Measurements from ENCODE around the gene TTC19. TPM values are rescaled to one million over a fixed set of nuclear protein-coding genes. Genes with fewer than 3 reads are reported as not detected.

TTC19 gene
- total and polyA plus RNA-seq, 2 experiments from 2014 or later: 31.8 to 46.5 TPM

DNA sequence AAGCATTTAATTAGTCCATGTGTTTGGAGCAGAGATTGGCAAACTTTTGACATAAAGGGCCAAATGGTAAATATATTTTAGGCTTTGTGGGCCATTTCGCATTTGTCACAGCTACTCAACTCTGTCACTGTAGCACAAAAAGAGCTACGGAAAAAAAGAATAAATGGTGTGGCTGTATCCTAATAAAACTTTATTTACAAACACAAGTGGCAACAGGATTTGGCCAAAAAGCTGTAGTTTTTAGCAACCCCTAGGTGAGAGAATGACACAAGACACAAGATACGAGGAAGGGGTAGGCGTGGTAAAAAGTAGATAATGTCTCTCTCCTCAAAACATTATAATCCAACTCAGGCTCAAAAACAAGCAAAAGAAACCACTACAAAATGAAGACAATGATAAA, 66.5 kb downstream of the TTC19 start:
- H3K4me2 ChIP-seq: no peak overlapping the region
- no peak overlapping the region for H3K4me3 ChIP-seq
- no peaks in the 10 kb centered on the region for H3K27me3 ChIP-seq
- no peaks in the 10 kb centered on the region for H4K20me1 ChIP-seq (ENCODE audit: insufficient read depth, poor library complexity, severe bottlenecking)
- H3K27ac ChIP-seq: no peak overlapping the region
- H3K9me3 ChIP-seq (ENCODE audit: low read depth): no peaks in the 10 kb centered on the region
- peaks cover 10% of the 10 kb centered on the region for H3K36me3 ChIP-seq (replicated peaks; ENCODE audit: insufficient read depth, low read depth)
- H2AFZ ChIP-seq: no peak overlapping the region
- no peaks in the 10 kb centered on the region for H3K9me2 ChIP-seq (replicated peaks; ENCODE audit: insufficient read depth)
- 98% methylated on average over 4 of the region's 4 CpGs for WGBS (ENCODE audit: low lambda C conversion rate, missing lambda C conversion rate)
- no peak for DNase-seq (ENCODE audit: low spot score)
- no peak for TF ChIP-seq EZH2 (IDR thresholded peaks at IDR 0.05; ENCODE audit: borderline replicate concordance)
- TF ChIP-seq, protein P1, sequence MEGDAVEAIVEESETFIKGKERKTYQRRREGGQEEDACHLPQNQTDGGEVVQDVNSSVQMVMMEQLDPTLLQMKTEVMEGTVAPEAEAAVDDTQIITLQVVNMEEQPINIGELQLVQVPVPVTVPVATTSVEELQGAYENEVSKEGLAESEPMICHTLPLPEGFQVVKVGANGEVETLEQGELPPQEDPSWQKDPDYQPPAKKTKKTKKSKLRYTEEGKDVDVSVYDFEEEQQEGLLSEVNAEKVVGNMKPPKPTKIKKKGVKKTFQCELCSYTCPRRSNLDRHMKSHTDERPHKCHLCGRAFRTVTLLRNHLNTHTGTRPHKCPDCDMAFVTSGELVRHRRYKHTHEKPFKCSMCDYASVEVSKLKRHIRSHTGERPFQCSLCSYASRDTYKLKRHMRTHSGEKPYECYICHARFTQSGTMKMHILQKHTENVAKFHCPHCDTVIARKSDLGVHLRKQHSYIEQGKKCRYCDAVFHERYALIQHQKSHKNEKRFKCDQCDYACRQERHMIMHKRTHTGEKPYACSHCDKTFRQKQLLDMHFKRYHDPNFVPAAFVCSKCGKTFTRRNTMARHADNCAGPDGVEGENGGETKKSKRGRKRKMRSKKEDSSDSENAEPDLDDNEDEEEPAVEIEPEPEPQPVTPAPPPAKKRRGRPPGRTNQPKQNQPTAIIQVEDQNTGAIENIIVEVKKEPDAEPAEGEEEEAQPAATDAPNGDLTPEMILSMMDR (IDR thresholded peaks at IDR 0.05; ENCODE audit: poor library complexity): no peak
- TF ChIP-seq EZH2phosphoT487 (IDR thresholded peaks at IDR 0.05; ENCODE audit: low read depth, severe bottlenecking, unreplicated experiment): no peak
- peaks cover 4% of the 10 kb centered on the region for H3K79me2 ChIP-seq
- H3K4me1 ChIP-seq (ENCODE audit: insufficient read depth): no peaks in the 10 kb centered on the region

GRCh38 chr17:16068323-16068722, 68.7 kb downstream of the TTC19 start:
- Histone ChIP-seq H3K9me3 (ENCODE audit: low read depth) (no peaks in the 10 kb centered on the region), H3K4me1 (ENCODE audit: insufficient read depth) (no peaks in the 10 kb centered on the region), H3K4me3 (no peak overlapping the region), H2AFZ (no peak overlapping the region), H3K27me3 (no peaks in the 10 kb centered on the region), H3K4me2 (no peak overlapping the region), H4K20me1 (ENCODE audit: insufficient read depth, poor library complexity, severe bottlenecking) (no peaks in the 10 kb centered on the region), H3K36me3 (replicated peaks; ENCODE audit: insufficient read depth, low read depth) (peaks cover 10% of the 10 kb centered on the region), H3K9me2 (replicated peaks; ENCODE audit: insufficient read depth) (no peaks in the 10 kb centered on the region), H3K79me2 (peaks cover 4% of the 10 kb centered on the region), H3K27ac (no peak overlapping the region)
- DNase-seq (ENCODE audit: low spot score): no peak
- TF ChIP-seq EZH2 (IDR thresholded peaks at IDR 0.05; ENCODE audit: borderline replicate concordance) (no peak), EZH2phosphoT487 (IDR thresholded peaks at IDR 0.05; ENCODE audit: low read depth, severe bottlenecking, unreplicated experiment) (no peak)
- TF ChIP-seq, protein P1 (IDR thresholded peaks at IDR 0.05; ENCODE audit: poor library complexity): no peak

GRCh38 chr17:16072031-16072430, 72.4 kb downstream of the TTC19 start:
- Histone ChIP-seq H3K27ac (no peak overlapping the region), H4K20me1 (ENCODE audit: insufficient read depth, poor library complexity, severe bottlenecking) (no peaks in the 10 kb centered on the region), H3K4me3 (no peak overlapping the region), H2AFZ (no peak overlapping the region), H3K79me2 (peaks cover 2% of the 10 kb centered on the region), H3K9me2 (replicated peaks; ENCODE audit: insufficient read depth) (no peaks in the 10 kb centered on the region), H3K4me1 (ENCODE audit: insufficient read depth) (no peaks in the 10 kb centered on the region), H3K4me2 (no peak overlapping the region), H3K9me3 (ENCODE audit: low read depth) (no peaks in the 10 kb centered on the region), H3K36me3 (replicated peaks; ENCODE audit: insufficient read depth, low read depth) (peaks cover under 1% of the 10 kb centered on the region), H3K27me3 (no peaks in the 10 kb centered on the region)
- no peak for DNase-seq (ENCODE audit: low spot score)
- no peak for TF ChIP-seq EZH2 (IDR thresholded peaks at IDR 0.05; ENCODE audit: borderline replicate concordance)
- TF ChIP-seq, protein P1 (IDR thresholded peaks at IDR 0.05; ENCODE audit: poor library complexity): no peak
- TF ChIP-seq EZH2phosphoT487 (IDR thresholded peaks at IDR 0.05; ENCODE audit: low read depth, severe bottlenecking, unreplicated experiment): no peak
- 97% methylated on average over 1 of the region's 1 CpG for WGBS (ENCODE audit: low lambda C conversion rate, missing lambda C conversion rate)

GRCh38 chr17:16073845-16074244, 74.2 kb downstream of the TTC19 start:
- Histone ChIP-seq H3K9me2 (replicated peaks; ENCODE audit: insufficient read depth) (no peaks in the 10 kb centered on the region), H3K27me3 (no peaks in the 10 kb centered on the region), H3K4me1 (ENCODE audit: insufficient read depth) (no peaks in the 10 kb centered on the region), H3K4me3 (no peak overlapping the region), H2AFZ (no peak overlapping the region), H3K36me3 (replicated peaks; ENCODE audit: insufficient read depth, low read depth) (no peaks in the 10 kb centered on the region), H3K9me3 (ENCODE audit: low read depth) (no peaks in the 10 kb centered on the region), H3K79me2 (peaks cover 2% of the 10 kb centered on the region), H4K20me1 (ENCODE audit: insufficient read depth, poor library complexity, severe bottlenecking) (no peaks in the 10 kb centered on the region), H3K27ac (no peak overlapping the region), H3K4me2 (no peak overlapping the region)
- whole genome bisulfite sequencing (ENCODE audit: low lambda C conversion rate, missing lambda C conversion rate): 97% methylated on average over 4 of the region's 4 CpGs
- DNase-seq (ENCODE audit: low spot score): no peak
- TF ChIP-seq EZH2phosphoT487 (IDR thresholded peaks at IDR 0.05; ENCODE audit: low read depth, severe bottlenecking, unreplicated experiment) (no peak), EZH2 (IDR thresholded peaks at IDR 0.05; ENCODE audit: borderline replicate concordance) (no peak)
- TF ChIP-seq, protein P1 (IDR thresholded peaks at IDR 0.05; ENCODE audit: poor library complexity): no peak
